ENCODE data around the gene FOXO1.
A peak's percentile ranks its signal among the peaks of the same experiment; 100 is the strongest.

FOXO1 gene

GRCh38 chr13:40576369-40576768, 90.1 kb downstream of the FOXO1 start:
- no peak for DNase-seq (ENCODE audit: low read depth)

DNA sequence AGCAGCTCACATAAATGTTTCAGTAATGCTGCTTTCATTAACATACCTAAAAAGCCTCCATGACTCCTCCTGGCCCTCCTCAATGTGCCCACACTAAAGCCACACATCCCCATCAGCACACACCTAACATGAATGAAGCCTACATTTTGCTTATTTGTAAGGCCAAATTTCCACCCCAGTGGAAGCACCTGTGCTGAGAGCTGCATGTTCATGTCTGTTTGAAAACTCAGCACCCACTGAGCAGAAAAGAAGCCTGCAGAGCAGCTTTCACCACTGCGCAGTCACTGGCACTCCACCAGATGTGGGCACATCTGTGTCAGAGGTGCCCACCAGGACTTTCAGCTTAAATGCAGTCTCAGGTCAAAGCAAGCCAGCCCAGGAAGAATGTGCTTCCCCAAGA, 93.5 kb downstream of the FOXO1 start:
- DNase-seq (ENCODE audit: low read depth): no peak

DNA sequence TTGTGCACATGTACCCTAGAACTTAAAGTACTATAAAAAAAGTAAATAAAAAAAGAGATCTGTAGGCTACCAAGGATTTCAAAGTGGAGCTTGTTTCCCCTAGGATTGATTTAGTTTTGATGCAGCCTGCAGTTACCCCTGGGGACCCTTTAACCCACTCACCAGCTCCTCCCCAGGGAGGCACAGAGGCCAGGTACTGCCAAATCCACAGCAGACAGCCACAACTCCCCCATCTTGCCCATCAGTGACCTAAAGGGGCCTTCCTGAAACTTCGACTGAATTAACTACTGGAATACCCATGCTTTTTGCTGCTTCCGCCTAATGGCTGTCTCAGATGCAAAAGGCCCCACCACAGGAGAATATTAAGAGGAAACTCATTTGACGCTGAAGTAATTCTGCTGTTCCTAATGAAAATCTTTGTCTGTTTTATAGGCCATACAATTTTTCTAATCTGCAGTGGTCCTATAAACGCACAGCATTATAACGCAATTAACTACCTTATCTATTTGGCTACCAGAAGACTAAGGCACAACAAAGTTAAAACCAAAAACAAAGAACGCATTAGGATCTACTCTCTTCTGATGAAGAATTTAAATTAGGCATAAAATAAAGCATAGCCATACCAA, 95.0 kb downstream of the FOXO1 start:
- no peak for DNase-seq (ENCODE audit: low read depth)

- DNase-seq (ENCODE audit: low read depth): no peak
Observed at GRCh38 chr13:40570930-40571329, 95.5 kb downstream of the FOXO1 start.

- DNase-seq (ENCODE audit: low read depth): no peak
Observed at GRCh38 chr13:40569024-40569350, 97.5 kb downstream of the FOXO1 start.

DNA sequence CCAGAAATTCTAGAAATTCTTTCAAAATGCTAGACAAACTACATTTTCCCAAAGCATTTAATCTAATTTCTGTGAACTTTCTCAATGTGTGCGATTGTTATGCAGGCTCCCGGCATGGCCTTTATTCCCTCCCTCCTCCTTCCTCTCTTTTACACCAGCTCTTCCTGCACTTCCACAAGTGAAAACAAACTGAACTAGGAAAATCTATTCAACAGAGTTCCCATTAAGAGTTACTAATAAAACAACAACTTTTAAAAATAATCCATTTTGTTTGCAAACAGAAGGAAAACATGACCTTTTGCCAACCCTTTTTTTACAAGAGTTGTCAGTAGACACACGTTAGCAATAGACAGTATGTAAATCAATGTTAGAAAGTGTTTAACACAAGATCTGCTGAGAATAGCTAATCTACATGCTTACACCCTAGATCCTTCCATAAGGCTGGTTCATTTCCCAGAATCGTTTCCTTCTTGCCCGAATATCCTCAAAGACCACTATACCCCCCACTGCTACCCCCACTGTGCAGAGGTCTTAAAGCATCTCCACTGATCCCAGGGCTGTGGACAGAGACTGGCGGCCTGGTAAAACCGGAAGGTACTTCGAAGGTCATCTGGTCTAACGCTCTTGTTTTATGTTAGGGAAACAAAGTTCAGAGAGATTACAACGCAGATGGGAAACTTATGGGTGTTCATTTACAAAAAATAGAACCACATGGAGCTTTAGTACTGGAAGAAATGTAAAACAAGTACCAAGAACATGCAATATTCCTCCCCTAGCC, 98.0 kb downstream of the FOXO1 start:
- no peak for DNase-seq (ENCODE audit: low read depth)

DNA sequence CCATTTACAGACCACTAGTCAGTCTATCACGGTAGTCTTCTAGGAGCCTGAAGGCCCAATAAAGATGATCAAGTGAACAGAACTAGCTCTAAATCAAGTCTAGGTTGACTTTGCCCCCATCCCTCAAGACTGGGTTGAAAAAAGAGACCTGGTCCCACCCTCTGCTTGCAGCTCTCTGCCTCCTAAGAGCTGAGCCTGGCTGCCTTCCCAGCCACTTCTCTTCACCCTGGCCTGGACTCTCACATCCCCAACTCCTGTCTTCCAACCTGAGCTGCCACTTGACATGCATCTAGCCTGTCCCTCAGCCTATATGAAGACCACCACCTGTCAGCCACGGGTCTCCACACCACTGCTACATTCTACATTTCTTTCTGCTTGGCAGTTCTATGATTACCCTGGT, 99.6 kb downstream of the FOXO1 start:
- DNase-seq (ENCODE audit: low read depth): no peak

GRCh38 chr13:40565282-40566148, 100.9 kb downstream of the FOXO1 start:
- no peak for DNase-seq (ENCODE audit: low read depth)

- no peak for DNase-seq (ENCODE audit: low read depth)
Observed at GRCh38 chr13:40564342-40565001, 102.0 kb downstream of the FOXO1 start.

DNA sequence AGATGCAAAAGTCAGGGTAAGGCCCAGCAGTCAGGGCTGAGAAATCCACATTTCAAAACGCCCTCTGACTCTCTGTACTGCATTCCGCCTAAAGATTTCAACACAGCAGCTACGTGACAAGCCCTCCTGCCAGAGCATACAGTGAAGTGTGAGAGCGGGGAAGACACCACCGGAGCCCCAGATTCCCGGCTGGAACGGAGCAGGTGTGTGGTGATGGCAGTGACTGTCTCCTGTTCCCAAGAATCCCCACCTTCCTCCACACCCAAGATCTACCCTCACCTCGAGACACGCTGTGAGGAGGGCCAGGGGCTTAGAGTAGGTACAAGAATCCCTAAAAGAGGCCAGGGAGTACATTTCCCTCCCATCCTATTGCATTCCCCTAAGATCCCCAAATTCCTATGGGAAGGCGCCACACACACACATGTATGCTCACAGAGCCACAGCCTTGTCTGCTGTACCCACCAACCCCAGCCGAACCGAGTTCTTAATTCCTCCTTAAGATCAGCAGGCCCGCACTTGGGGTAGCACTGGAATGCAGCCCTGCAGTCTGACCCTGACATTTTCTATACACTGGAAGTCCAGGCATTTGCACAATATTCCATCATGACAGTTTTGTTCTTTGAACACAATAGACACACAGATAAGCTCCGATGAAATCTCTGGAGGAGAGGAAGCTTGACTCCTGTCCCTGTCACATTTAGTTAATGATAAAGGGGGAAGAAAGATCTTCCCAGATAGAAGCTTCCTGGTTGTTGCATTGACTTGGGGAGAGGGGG, 102.9 kb downstream of the FOXO1 start:
- no peak for DNase-seq (ENCODE audit: low read depth)

DNA sequence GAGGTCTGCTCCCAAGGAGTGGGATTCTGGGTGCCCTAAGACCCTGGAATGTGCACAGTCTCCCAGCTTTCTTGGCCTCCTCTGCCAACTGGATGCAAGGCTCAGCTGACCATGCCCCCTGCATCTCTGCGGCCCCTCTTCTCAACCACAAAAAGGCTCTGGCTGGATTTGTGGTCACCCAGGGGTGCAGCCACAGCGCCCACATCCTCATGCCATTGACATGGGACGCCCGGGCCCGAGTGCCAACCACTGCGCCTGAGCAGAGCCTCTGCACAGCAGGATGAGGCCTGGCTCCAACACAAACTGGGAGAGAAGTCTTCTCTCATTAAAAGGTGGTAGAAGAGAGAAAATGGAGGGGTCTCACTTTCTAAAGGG, 103.5 kb downstream of the FOXO1 start:
- DNase-seq (ENCODE audit: low read depth): no peak

DNA sequence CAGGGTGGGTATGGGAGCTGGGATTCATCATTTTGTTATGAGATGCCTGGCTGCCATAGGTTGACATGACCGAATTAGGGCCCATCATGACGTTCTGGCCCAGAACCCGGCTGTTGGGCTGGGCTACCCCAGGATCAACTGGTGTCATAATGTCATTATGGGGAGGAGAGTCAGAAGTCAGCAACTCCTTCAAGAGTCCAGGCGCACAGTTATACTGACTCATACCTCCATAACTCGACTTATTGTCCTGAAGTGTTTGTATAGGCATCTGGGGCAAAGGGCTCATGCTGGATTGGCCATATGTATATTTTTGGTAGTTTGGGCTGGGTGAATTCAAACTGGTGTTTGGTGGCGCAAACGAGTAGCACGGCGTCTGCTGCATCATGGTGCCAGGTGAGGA, 106.5 kb downstream of the FOXO1 start:
- DNase-seq (ENCODE audit: low read depth): no peak

DNA sequence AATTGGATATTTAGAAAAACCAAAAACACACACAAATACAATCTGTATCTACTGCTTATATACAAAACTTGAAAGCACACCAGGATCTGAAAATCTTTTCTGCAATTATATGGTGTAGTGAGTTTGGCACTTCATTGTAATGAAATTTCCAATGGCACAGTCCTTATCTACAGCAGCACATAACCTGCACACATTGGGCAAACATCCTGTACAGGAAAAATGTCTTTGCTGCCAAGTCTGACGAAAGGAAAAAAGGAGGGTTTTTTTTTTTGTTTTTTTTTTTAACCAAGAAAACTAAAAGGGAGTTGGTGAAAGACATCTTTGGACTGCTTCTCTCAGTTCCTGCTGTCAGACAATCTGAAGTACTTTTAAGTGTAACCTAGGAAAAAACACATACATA, 107.8 kb downstream of the FOXO1 start:
- DNase-seq (ENCODE audit: low read depth): no peak

- no peak for DNase-seq (ENCODE audit: low read depth)
Observed at GRCh38 chr13:40556453-40556852, 110.0 kb downstream of the FOXO1 start.

- DNase-seq (ENCODE audit: low read depth): no peak
Observed at GRCh38 chr13:40553356-40553755, 113.1 kb downstream of the FOXO1 start.

- DNase-seq (ENCODE audit: low read depth): no peak
Observed at GRCh38 chr13:40552895-40553294, 113.5 kb downstream of the FOXO1 start.

- peak; percentile 25 for DNase-seq (ENCODE audit: low read depth)
Observed at GRCh38 chr13:40550130-40550529, 116.3 kb downstream of the FOXO1 start.

- DNase-seq (ENCODE audit: low read depth): peak; percentile 86
Observed at GRCh38 chr13:40549500-40550094, 116.8 kb downstream of the FOXO1 start.

DNA sequence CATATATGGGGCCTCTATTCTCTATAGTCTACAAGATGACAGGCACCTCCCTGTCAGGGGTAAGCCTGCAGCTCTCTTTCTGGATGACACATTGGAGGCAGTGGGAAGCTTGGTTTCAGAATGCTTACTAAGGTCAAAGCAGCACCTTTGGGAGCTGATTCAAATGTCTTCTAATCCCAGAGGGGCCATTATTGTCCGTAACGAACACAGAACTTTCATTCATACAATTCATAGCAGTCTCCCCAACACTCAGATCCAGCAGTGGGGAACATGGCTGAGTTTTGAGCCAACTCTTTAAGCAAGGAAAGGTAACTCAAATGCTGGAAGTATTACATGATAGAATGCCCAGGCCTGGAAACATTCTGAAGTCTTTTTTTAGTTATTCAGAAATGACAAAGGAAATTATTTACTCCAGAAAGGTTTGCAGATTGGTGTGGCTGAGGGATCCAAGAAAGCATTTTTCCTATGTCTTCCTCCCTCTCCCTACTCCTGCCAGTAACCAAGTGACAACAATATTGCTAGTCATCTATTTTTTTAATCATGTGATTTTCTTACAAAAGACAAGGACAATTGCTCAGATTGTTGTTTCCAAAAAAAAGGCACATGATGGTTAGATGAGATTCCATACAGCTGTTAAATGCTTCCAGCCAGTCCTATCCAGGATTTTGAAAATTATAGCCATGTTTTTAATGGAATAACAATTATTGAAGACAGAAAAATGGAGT, 118.7 kb downstream of the FOXO1 start:
- no peak for DNase-seq (ENCODE audit: low read depth)

GRCh38 chr13:40546047-40546446, 120.4 kb downstream of the FOXO1 start:
- DNase-seq (ENCODE audit: low read depth): no peak
